Activated T-helper 1 cell treated with anti-CD3 and anti-CD28 coated beads, Interleukin-12 subunit alpha, Interleukin-12 subunit beta, Interleukin-2, Interleukin-4 antibody, amounts not matched to agents 30 ng/mL and 10 ng/mL and 1 ng/mL, durations not matched to agents 14 hours and 24 hours and 36 hours (primary cell): Measurements from ENCODE around the gene HHATL. TPM values are rescaled to one million over a fixed set of nuclear protein-coding genes. Genes with fewer than 3 reads are reported as not detected.

ENCODE experiments used
- DNase-seq: peaks from one replicate; pipeline ENCODE4 v3.0.0; 2021; ENCODE audit warnings: low spot score
- H3K27ac Mint-ChIP-seq: one replicate; pipeline ENCODE4 v1.8.0; 2021; ENCODE audit warnings: mild to moderate bottlenecking, mixed read lengths
- H3K27me3 Mint-ChIP-seq: one replicate; pipeline ENCODE4 v1.8.0; 2022; ENCODE audit warnings: mild to moderate bottlenecking, moderate library complexity, mixed read lengths; ENCODE audit not compliant: insufficient read depth
- H3K36me3 Mint-ChIP-seq: one replicate; pipeline ENCODE4 v1.8.0; 2021; ENCODE audit warnings: low read depth, mixed read lengths
- H3K4me1 Mint-ChIP-seq: one replicate; pipeline ENCODE4 v1.8.0; 2021; ENCODE audit warnings: low read depth, mixed read lengths
- H3K4me3 Mint-ChIP-seq: one replicate; pipeline ENCODE4 v1.8.0; 2021; ENCODE audit warnings: mild to moderate bottlenecking, moderate library complexity, mixed read lengths
- H3K9me3 Mint-ChIP-seq: one replicate; pipeline ENCODE4 v1.8.0; 2021; ENCODE audit warnings: mixed read lengths
- intact Hi-C: fragments of 100-400 bp; cut with micrococcal nuclease; formaldehyde crosslinking; loops from one replicate; pipeline ENCODE4 v1.15.1; 2024
- total RNA-seq: library from RNA; stranded (reverse); gene quantifications from 2 replicates; pipeline ENCODE4 v1.2.3, GENCODE V29; 2022

The HHATL gene
- total RNA-seq, 1 donor from 2014 or later = not detected

GRCh38 chr3:42696356-42697288 lies 6.0 kb downstream of the HHATL start:
- Mint-ChIP-seq H3K4me3 (no peak overlapping the region), H3K27me3 (no peaks in the 10 kb centered on the region), H3K4me1 (peaks cover 5% of the 10 kb centered on the region), H3K27ac (no peak overlapping the region), H3K9me3 (no peaks in the 10 kb centered on the region), H3K36me3 (no peaks in the 10 kb centered on the region)
- intact Hi-C loops = no loop called here
- DNase-seq = no peak

DNA sequence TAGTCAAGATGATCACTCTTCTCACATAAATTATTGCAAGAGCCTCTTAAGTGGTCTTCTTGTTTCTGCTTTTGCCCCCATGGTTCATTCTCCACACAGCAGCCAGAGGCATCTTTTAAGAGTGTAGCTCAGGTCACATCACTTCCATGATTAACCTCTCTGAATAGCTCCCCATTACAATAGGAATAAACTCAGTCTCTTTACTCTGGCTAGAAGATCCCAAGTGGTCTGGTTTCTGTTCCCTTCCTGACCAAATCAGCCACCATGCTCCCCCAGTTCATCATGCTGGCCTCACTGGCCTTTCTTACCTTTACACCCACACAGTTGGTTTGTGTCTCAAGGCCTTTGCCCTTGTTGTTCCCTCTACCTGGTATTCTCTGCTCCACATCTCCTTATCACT lies 8.2 kb downstream of the HHATL start:
- Mint-ChIP-seq H3K27ac (no peak overlapping the region), H3K36me3 (no peaks in the 10 kb centered on the region), H3K4me1 (no peaks in the 10 kb centered on the region), H3K27me3 (no peaks in the 10 kb centered on the region), H3K4me3 (no peak overlapping the region), H3K9me3 (no peaks in the 10 kb centered on the region)
- DNase-seq = no peak
- intact Hi-C loops = no loop called here

DNA sequence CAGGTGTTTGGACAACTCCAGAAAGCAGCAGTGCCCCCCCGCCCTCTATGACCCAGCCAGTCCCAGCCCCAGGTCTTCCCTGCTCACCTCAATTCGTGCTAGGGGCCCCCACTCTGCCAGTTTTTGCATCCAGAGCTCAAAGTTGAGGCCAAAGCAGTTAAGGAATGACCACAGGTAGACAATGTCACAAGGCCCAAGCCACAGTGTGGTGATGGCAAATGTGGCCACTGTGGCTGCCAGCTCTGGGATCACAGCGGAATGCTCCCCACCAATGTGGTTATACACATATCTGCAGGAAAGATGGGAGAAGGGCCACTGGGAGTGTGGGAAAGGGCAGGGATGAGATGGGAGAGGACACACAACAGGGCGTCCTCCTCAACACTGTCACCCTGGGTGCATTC lies 9.1 kb downstream of the HHATL start:
- intact Hi-C loops = no loop called here
- Mint-ChIP-seq H3K36me3 (no peaks in the 10 kb centered on the region), H3K9me3 (no peaks in the 10 kb centered on the region), H3K27ac (no peak overlapping the region), H3K27me3 (no peaks in the 10 kb centered on the region), H3K4me3 (no peak overlapping the region), H3K4me1 (no peaks in the 10 kb centered on the region)
- no peak for DNase-seq

- no peaks in the 10 kb centered on the region for H3K4me1 Mint-ChIP-seq
- no peak overlapping the region for H3K4me3 Mint-ChIP-seq
- no peak for DNase-seq
- no peaks in the 10 kb centered on the region for H3K36me3 Mint-ChIP-seq
- no peak overlapping the region for H3K27ac Mint-ChIP-seq
- no peaks in the 10 kb centered on the region for H3K27me3 Mint-ChIP-seq
- intact Hi-C loops = no loop called here
- H3K9me3 Mint-ChIP-seq = no peaks in the 10 kb centered on the region
Measured at GRCh38 chr3:42692667-42693529, 9.7 kb downstream of the HHATL start.

GRCh38 chr3:42691816-42692666 lies 10.6 kb downstream of the HHATL start:
- Mint-ChIP-seq H3K4me3 (no peak overlapping the region), H3K27me3 (no peaks in the 10 kb centered on the region), H3K9me3 (no peaks in the 10 kb centered on the region), H3K36me3 (no peaks in the 10 kb centered on the region), H3K4me1 (no peaks in the 10 kb centered on the region), H3K27ac (no peak overlapping the region)
- intact Hi-C loops = no loop called here
- DNase-seq = no peak

DNA sequence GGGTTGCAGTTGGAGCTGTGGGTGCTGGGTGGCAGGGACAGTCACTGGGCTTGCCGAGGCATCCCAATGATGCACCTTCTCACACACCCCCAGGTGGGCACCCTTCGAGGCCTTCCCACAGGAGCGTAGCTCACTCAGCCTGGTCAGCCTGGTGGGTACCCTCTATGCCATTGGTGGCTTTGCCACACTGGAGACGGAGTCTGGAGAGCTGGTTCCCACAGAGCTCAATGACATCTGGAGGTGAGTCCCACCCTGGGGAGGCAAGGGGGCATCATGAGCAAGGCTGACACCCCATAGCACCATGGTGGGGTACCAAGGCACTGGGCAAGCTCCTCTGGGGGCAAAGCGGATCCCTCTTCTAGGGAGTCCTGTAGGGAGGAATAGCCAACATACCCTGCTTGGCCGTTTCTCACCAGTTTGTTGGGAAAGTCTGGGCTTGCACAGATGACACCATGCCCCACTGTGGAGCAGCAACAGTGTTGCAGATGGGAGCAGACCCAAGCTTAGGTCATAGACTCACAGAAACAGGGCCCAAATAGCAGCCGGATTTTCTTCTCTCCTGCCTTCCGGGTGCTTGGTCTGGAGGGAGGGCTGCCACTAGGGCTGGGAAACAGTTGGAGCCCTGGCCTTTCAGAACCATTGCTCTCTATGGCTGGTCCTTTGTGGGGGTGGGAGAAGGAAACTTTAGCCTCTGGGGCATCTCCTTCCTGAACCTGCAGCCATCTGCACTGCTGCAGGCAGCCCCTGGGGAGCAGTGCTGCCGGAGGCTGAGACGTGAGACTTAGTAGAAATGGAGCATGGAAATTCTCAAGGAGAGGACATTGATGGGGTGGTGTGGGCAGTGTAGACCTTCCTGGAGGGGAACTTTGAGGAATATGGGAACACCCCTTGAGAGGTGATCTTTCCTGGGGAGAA lies 11.6 kb downstream of the HHATL start:
- H3K27me3 Mint-ChIP-seq = peaks cover 5% of the 10 kb centered on the region
- no peaks in the 10 kb centered on the region for H3K36me3 Mint-ChIP-seq
- no peaks in the 10 kb centered on the region for H3K9me3 Mint-ChIP-seq
- H3K4me1 Mint-ChIP-seq = peaks cover under 1% of the 10 kb centered on the region
- H3K4me3 Mint-ChIP-seq = no peak overlapping the region
- no peak for DNase-seq
- intact Hi-C loops = no loop called here
- no peak overlapping the region for H3K27ac Mint-ChIP-seq

- Mint-ChIP-seq H3K36me3 (no peaks in the 10 kb centered on the region), H3K27ac (no peak overlapping the region), H3K27me3 (peaks cover 5% of the 10 kb centered on the region), H3K4me1 (peaks cover 5% of the 10 kb centered on the region), H3K4me3 (no peak overlapping the region), H3K9me3 (no peaks in the 10 kb centered on the region)
- intact Hi-C loops = no loop called here
- no peak for DNase-seq
Measured at GRCh38 chr3:42690191-42690590, 12.4 kb downstream of the HHATL start.

DNA sequence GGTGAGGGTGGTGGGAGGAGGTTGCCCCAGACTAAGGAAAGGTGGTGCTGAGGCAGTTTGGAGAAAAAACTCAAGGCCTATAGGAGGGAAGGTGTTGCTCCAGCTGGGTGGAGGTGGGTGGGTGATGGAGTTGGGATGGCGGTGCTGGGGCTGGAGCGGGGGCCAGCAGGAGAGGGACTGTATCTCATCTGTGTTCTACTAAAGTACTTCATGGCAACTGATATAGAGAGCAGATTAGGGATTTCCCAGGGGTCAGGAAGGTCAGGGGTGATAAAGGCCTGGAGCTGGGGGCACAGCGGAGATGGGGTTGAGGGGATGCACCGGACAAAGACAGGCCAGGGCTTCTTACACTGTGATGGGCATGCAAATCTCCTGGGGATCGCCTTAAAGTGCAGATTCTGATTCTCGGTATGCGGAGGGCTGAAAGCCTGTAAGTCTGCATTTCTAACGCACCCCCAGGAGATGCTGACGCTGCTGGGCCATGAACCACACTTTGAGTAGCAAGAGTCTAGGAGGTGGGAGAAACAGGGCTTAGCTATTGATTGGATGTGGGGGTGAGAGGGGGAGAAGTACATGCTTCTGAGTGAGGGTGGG lies 13.1 kb downstream of the HHATL start:
- DNase-seq = no peak
- H3K27ac Mint-ChIP-seq = no peak overlapping the region
- no peak overlapping the region for H3K4me3 Mint-ChIP-seq

GRCh38 chr3:42688487-42689420 lies 13.8 kb downstream of the HHATL start:
- no peak overlapping the region for H3K4me3 Mint-ChIP-seq
- H3K4me1 Mint-ChIP-seq = peaks cover 5% of the 10 kb centered on the region
- no peak overlapping the region for H3K27ac Mint-ChIP-seq
- intact Hi-C loops = no loop called here
- no peaks in the 10 kb centered on the region for H3K36me3 Mint-ChIP-seq
- DNase-seq = no peak
- H3K9me3 Mint-ChIP-seq = no peaks in the 10 kb centered on the region
- H3K27me3 Mint-ChIP-seq = peaks cover 7% of the 10 kb centered on the region

More for the DNA sequence above, 13.1 kb downstream of the HHATL start:
- intact Hi-C loops = no loop called here
- Mint-ChIP-seq H3K4me1 (peaks cover 5% of the 10 kb centered on the region), H3K27me3 (peaks cover 7% of the 10 kb centered on the region), H3K36me3 (no peaks in the 10 kb centered on the region), H3K9me3 (no peaks in the 10 kb centered on the region)

GRCh38 chr3:42688016-42688415 lies 14.6 kb downstream of the HHATL start:
- Mint-ChIP-seq H3K9me3 (no peaks in the 10 kb centered on the region), H3K27ac (no peak overlapping the region), H3K27me3 (peaks cover 8% of the 10 kb centered on the region), H3K4me1 (peaks cover 5% of the 10 kb centered on the region), H3K4me3 (no peak overlapping the region), H3K36me3 (no peaks in the 10 kb centered on the region)
- DNase-seq = no peak
- intact Hi-C loops = no loop called here
